Activated naive CD8-positive, alpha-beta T cell treated with anti-CD3 and anti-CD28 coated beads for 36 hours (primary cell): ENCODE data around the gene ZNF423. TPM values are rescaled to one million over a fixed set of nuclear protein-coding genes. Genes with fewer than 3 reads are reported as not detected.
A peak's percentile ranks its signal among the peaks of the same experiment; 100 is the strongest.

Experiments used
- DNase-seq: peaks from one replicate; pipeline ENCODE4 v3.0.0; 2021
- H3K27ac Mint-ChIP-seq: one replicate; pipeline ENCODE4 v1.8.0; 2022; ENCODE audit warnings: mild to moderate bottlenecking, moderate library complexity, mixed read lengths
- H3K27me3 Mint-ChIP-seq: one replicate; pipeline ENCODE4 v1.8.0; 2022; ENCODE audit warnings: mild to moderate bottlenecking, mixed read lengths
- H3K36me3 Mint-ChIP-seq: one replicate; pipeline ENCODE4 v1.8.0; 2021; ENCODE audit warnings: mild to moderate bottlenecking, mixed read lengths
- H3K4me1 Mint-ChIP-seq: one replicate; pipeline ENCODE4 v1.8.0; 2021; ENCODE audit warnings: mixed read lengths
- H3K4me3 Mint-ChIP-seq: one replicate; pipeline ENCODE4 v1.8.0; 2022; ENCODE audit warnings: mild to moderate bottlenecking, moderate library complexity, mixed read lengths
- H3K9me3 Mint-ChIP-seq: one replicate; pipeline ENCODE4 v1.8.0; 2022; ENCODE audit warnings: mixed read lengths
- total RNA-seq, 2 experiments: library from RNA; stranded (reverse); gene quantifications; one replicate each; pipeline ENCODE4 v1.2.3, GENCODE V29; 2021

Gene ZNF423
- total RNA-seq, 2 experiments from 2014 or later = not detected

GRCh38 chr16:49462989-49463371 lies 392.9 kb downstream of the ZNF423 start:
- Mint-ChIP-seq H3K4me3 (no peak overlapping the region), H3K4me1 (peaks cover 39% of the 10 kb centered on the region), H3K27ac (peak overlapping the region; percentile 78), H3K9me3 (no peaks in the 10 kb centered on the region), H3K36me3 (no peaks in the 10 kb centered on the region), H3K27me3 (no peaks in the 10 kb centered on the region)
- no peak for DNase-seq

- Mint-ChIP-seq H3K36me3 (no peaks in the 10 kb centered on the region), H3K9me3 (no peaks in the 10 kb centered on the region), H3K4me3 (peak overlapping the region; percentile 1), H3K27ac (peak overlapping the region; percentile 63), H3K4me1 (peaks cover 39% of the 10 kb centered on the region), H3K27me3 (no peaks in the 10 kb centered on the region)
- DNase-seq = no peak
Observed at GRCh38 chr16:49462362-49462988, 393.4 kb downstream of the ZNF423 start.

GRCh38 chr16:49461517-49461951 lies 394.4 kb downstream of the ZNF423 start:
- H3K9me3 Mint-ChIP-seq = no peaks in the 10 kb centered on the region
- H3K36me3 Mint-ChIP-seq = no peaks in the 10 kb centered on the region
- H3K4me3 Mint-ChIP-seq = no peak overlapping the region
- H3K27ac Mint-ChIP-seq = no peak overlapping the region
- DNase-seq = no peak
- H3K27me3 Mint-ChIP-seq = no peaks in the 10 kb centered on the region
- peaks cover 39% of the 10 kb centered on the region for H3K4me1 Mint-ChIP-seq

GRCh38 chr16:49460786-49461470 lies 395.0 kb downstream of the ZNF423 start:
- Mint-ChIP-seq H3K36me3 (no peaks in the 10 kb centered on the region), H3K4me1 (peaks cover 39% of the 10 kb centered on the region), H3K9me3 (no peaks in the 10 kb centered on the region), H3K27me3 (no peaks in the 10 kb centered on the region), H3K27ac (no peak overlapping the region), H3K4me3 (no peak overlapping the region)
- DNase-seq = no peak

GRCh38 chr16:49459953-49460735 lies 395.8 kb downstream of the ZNF423 start:
- no peaks in the 10 kb centered on the region for H3K27me3 Mint-ChIP-seq
- DNase-seq = no peak

GRCh38 chr16:49458656-49459445 lies 397.1 kb downstream of the ZNF423 start:
- Mint-ChIP-seq H3K4me1 (peaks cover 29% of the 10 kb centered on the region), H3K27ac (no peak overlapping the region), H3K4me3 (no peak overlapping the region), H3K9me3 (no peaks in the 10 kb centered on the region), H3K27me3 (no peaks in the 10 kb centered on the region), H3K36me3 (no peaks in the 10 kb centered on the region)
- no peak for DNase-seq

More at GRCh38 chr16:49459953-49460735, 395.8 kb downstream of the ZNF423 start:
- Mint-ChIP-seq H3K36me3 (no peaks in the 10 kb centered on the region), H3K9me3 (no peaks in the 10 kb centered on the region), H3K27ac (no peak overlapping the region), H3K4me3 (no peak overlapping the region), H3K4me1 (peaks cover 39% of the 10 kb centered on the region)

GRCh38 chr16:49458243-49458642 lies 397.7 kb downstream of the ZNF423 start:
- no peaks in the 10 kb centered on the region for H3K27me3 Mint-ChIP-seq
- no peaks in the 10 kb centered on the region for H3K36me3 Mint-ChIP-seq
- H3K4me1 Mint-ChIP-seq = peaks cover 23% of the 10 kb centered on the region
- no peak for DNase-seq
- no peak overlapping the region for H3K27ac Mint-ChIP-seq
- no peak overlapping the region for H3K4me3 Mint-ChIP-seq
- H3K9me3 Mint-ChIP-seq = no peaks in the 10 kb centered on the region

- Mint-ChIP-seq H3K27ac (no peak overlapping the region), H3K36me3 (no peaks in the 10 kb centered on the region), H3K9me3 (no peaks in the 10 kb centered on the region)
Observed at GRCh38 chr16:49457196-49457595, 398.7 kb downstream of the ZNF423 start.

GRCh38 chr16:49456763-49457162 lies 399.1 kb downstream of the ZNF423 start:
- H3K4me3 Mint-ChIP-seq = no peak overlapping the region
- DNase-seq = no peak
- no peaks in the 10 kb centered on the region for H3K9me3 Mint-ChIP-seq
- H3K4me1 Mint-ChIP-seq = peaks cover 9% of the 10 kb centered on the region
- no peaks in the 10 kb centered on the region for H3K36me3 Mint-ChIP-seq
- H3K27ac Mint-ChIP-seq = no peak overlapping the region
- H3K27me3 Mint-ChIP-seq = no peaks in the 10 kb centered on the region

More at GRCh38 chr16:49457196-49457595, 398.7 kb downstream of the ZNF423 start:
- no peak for DNase-seq
- Mint-ChIP-seq H3K4me1 (peaks cover 13% of the 10 kb centered on the region), H3K27me3 (no peaks in the 10 kb centered on the region), H3K4me3 (no peak overlapping the region)

GRCh38 chr16:49455991-49456745 lies 399.7 kb downstream of the ZNF423 start:
- H3K4me3 Mint-ChIP-seq = no peak overlapping the region
- no peaks in the 10 kb centered on the region for H3K27me3 Mint-ChIP-seq
- DNase-seq = no peak
- peaks cover 7% of the 10 kb centered on the region for H3K4me1 Mint-ChIP-seq
- H3K36me3 Mint-ChIP-seq = no peaks in the 10 kb centered on the region
- no peak overlapping the region for H3K27ac Mint-ChIP-seq
- H3K9me3 Mint-ChIP-seq = no peaks in the 10 kb centered on the region

- H3K36me3 Mint-ChIP-seq = no peaks in the 10 kb centered on the region
- no peaks in the 10 kb centered on the region for H3K9me3 Mint-ChIP-seq
- no peak overlapping the region for H3K27ac Mint-ChIP-seq
- no peak overlapping the region for H3K4me3 Mint-ChIP-seq
- H3K4me1 Mint-ChIP-seq = peaks cover 2% of the 10 kb centered on the region
- no peaks in the 10 kb centered on the region for H3K27me3 Mint-ChIP-seq
- DNase-seq = no peak
Observed at GRCh38 chr16:49455181-49455990, 400.5 kb downstream of the ZNF423 start.

- Mint-ChIP-seq H3K9me3 (no peaks in the 10 kb centered on the region), H3K4me1 (no peaks in the 10 kb centered on the region), H3K27me3 (no peaks in the 10 kb centered on the region), H3K27ac (no peak overlapping the region), H3K36me3 (no peaks in the 10 kb centered on the region), H3K4me3 (no peak overlapping the region)
- no peak for DNase-seq
Observed at GRCh38 chr16:49454426-49455180, 401.3 kb downstream of the ZNF423 start.

GRCh38 chr16:49453983-49454382 lies 401.9 kb downstream of the ZNF423 start:
- Mint-ChIP-seq H3K4me1 (no peaks in the 10 kb centered on the region), H3K4me3 (no peak overlapping the region), H3K36me3 (no peaks in the 10 kb centered on the region), H3K27me3 (no peaks in the 10 kb centered on the region), H3K9me3 (no peaks in the 10 kb centered on the region), H3K27ac (no peak overlapping the region)
- DNase-seq = no peak
